ENCODE data around the gene PRKCH.

PRKCH gene

DNA sequence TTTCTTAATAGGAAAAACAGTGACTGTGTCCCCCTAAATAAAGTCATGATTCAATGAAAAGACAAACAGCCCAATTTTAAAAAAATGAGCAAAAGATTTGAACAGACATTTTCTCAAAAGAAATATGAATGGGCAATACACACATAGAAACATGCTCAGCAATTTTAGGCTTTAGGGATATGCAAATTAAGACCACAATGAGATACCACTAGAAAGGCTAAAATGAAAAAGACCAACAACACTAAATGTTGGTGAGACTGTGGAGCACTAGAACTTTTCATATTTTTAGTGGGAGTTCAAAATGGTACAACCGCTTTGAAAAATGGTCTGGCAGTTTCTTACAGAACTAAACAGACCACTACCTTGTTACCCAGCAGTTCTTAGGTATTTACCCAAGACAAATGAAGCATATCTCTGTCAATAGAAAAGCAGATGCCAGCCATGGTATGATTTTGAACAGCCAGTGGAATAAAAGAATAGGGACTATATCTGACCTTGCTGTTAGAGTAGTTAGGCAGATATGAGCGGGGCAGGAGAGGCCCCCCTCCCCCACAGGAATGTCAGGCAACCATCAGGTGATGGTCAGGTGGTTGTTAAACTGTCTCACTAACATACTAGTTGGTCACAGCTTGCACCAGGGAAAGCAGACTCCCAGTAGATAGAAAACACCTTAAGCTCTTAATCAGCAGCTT, 108.8 kb downstream of the PRKCH start:
- DNase-seq = no peak

DNA sequence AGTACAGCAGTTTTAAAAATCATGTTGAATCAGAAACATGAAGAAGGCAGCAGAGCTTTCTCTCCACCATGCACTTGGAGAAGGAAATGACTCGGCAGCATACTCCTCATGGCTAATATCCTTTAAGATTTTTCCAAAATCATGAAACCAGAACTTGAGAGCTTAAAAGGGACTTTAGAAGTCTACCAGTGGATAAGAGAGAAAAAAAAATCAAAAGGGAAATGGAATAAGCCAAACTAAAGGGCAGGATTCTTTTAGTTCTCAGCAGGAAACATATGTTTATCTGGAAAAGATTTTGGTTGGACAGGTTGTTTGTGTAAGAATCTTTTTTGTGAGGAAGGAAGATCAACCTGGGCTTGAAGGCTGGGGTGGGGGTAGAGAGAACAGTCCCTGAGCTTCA, 111.8 kb downstream of the PRKCH start:
- DNase-seq = no peak

DNA sequence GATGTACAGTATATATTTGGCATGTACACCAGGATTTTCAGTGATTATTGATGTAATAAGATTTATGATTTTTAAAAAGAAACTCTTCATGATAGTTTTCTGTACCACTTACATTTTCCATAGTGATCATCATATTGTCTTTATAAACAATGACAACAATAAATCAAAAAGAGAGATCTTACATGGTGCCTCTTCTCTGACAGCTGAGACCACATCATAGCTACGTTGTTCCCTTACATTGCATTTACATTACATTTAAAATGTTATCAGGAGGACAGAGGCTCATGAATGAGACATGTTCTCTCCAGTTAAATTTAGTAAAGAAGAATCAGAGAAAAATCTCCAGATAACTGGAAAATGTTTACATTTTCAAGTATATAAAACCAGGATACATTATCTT, 112.4 kb downstream of the PRKCH start:
- DNase-seq = no peak

DNA sequence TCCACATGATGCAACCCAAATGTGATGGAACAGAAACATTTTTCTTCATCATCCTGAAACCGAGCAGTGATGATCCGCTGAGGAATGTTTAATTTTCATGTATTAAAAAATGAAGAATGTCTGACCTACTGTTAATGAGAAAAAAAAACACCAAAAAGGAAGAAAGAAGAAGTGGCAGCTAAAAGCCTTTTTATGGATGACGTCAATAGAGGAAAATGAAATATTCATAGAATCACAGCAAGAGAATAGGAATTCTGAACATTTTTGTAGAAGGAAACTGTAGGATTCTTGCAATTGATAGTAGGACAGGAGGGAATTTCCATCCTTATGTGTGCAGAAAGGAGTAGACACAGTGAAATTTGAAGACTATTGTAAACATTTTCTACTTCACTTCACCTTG, 112.9 kb downstream of the PRKCH start:
- DNase-seq = no peak

DNA sequence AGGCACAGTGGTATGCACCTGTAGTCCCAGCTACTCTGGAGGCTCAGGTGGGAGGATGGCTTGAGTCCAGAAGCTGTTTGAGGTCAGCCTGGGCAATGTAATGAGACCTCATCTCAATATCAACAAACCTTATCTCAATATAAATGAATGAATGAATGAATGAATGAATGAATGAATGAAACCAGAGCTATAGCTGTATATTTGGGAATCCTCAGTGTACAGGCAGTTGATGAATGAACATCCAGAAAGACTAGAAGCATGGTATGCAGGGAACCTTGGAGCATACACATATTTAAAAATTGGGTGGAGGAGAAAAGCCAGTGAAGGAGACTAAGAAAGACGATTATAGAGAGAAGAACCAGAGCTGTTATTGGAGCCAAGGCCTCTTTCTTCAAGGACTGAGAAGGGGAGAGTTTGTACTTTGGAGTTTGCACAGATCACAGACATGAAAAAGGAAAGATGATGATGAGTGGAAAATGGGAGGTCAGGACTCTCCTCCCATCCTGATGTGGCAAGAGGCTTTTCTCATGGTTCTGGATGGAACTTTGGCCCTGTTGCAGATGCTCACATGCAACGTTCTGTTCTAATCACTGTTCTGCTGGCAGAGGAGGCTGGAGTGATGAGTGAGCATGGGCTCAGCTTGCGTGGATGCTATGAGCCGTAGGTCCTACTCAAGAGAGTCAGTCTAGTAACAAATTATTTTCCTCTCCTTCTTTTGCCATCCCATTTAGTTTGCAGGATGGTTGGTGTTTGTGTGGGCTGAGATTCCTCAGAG, 114.4 kb downstream of the PRKCH start:
- no peak for DNase-seq

GRCh38 chr14:61437381-61437780, 116.0 kb downstream of the PRKCH start:
- no peak for DNase-seq

DNA sequence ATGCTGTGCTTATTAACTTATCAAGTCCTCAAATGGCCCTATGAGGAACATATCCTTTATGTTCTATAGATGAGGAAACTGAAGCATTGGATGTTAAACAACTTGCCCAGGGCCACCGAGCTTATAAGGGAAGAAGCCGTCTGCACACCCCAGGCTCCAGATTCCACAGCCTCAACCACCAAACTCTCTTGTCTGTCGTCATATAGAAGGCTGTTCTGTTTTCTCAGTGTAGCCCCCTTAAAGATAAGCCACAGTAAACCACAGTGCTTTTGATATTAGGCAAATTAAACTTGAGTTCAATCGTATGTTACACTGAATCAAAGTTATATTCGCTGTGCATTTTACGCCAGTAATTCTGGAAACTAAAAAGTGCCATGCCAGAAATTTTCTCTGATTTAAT, 116.7 kb downstream of the PRKCH start:
- DNase-seq = no peak

- no peak for DNase-seq
Measured at GRCh38 chr14:61438497-61438859, 117.1 kb downstream of the PRKCH start.

DNA sequence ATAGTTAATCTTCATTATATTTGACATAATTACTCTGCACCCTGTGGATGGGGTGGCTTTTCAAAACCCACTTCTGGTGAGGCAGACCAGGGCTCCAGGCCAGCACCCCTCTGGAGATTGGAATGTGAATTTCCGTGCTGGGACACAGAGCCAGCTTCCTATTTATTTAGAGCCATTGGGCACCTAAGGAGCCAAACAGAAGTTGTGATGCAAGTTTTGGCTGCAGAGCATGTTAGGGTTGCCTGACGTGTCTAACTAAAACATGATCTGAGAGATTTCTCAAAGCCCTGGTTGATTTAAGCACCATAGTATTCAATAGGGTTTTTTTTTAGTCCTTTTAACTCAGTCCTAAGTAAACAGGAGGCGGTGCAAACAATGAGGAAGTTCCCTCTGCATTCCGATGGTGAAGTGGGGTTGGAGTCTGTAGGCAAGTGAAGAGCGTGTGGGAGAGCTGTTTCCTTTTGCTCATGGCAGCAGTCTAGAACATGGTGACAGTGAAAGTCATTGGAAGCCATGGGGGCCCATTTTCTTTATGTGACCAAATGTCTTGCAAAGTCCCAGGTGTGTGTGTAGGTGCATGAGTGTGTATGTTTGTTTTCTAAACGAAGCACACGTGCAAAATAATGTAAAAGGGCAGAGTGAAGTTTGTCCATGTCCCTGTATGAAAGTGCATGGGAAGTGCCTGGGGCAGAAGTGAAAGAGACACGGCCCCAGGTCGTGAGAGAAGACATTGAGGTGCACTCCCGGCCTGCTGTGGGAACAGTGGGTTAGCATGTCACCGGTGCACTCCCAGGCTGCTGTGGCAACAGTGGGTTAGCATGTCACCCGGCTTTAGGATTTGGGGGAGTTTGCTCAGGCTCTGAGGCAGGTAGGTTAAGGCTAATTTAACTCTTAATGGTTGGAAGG, 117.7 kb downstream of the PRKCH start:
- DNase-seq = peak; percentile 33

DNA sequence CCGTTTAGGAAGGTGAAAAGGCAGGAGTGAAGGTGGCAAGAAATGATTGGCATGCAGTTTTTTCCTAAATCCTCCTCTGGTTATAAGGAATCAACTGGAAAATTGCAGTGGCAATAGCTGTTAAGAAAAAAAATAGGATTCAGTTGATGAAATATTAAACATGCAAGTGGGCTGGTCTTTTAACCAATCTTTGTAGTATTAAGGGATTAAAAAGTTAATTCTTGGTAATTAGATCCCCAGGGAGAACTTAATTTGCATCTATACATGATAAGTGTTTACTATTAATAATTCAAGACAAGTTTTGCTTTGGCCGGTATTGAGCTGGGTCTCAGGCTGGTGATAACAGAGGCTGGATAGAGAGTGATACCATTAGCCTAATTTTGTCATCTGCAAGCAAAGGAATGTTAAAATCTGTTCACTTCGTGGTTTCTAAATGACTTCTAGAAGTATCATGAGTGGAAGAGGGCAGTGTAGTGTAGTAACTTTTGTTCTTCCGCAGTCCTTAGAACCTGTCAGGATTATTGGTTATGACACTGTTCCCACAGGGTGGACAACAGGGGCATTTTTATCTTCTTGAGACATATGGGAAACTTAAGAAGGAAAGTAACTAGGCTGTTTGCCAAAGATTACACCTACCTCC, 118.5 kb downstream of the PRKCH start:
- no peak for DNase-seq

DNA sequence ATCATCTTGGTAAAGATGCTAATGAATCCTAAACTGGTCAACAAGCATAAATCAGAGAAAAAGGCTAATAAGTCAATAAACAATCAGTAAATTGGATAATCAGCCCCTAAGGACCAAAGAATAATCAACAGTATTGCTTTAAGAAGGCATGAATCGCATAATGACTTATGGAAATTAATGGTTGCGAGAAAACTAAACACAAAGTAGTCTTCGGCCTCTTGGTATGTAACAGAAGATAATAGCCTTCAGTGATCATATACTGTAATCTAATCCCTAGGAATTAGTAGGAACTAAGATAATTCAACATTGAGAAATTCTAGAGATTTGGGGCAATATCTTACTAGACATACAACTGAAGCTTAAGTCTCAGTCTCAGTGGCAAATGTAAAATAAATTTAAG, 122.1 kb downstream of the PRKCH start:
- no peak for DNase-seq

- DNase-seq = peak; percentile 64
Measured at GRCh38 chr14:61444215-61444768, 122.9 kb downstream of the PRKCH start.

GRCh38 chr14:61451491-61451890, 130.1 kb downstream of the PRKCH start:
- no peak for DNase-seq

- no peak for DNase-seq
Measured at GRCh38 chr14:61451891-61452400, 130.6 kb downstream of the PRKCH start.

GRCh38 chr14:61452452-61452851, 131.1 kb downstream of the PRKCH start:
- DNase-seq = peak; percentile 67

DNA sequence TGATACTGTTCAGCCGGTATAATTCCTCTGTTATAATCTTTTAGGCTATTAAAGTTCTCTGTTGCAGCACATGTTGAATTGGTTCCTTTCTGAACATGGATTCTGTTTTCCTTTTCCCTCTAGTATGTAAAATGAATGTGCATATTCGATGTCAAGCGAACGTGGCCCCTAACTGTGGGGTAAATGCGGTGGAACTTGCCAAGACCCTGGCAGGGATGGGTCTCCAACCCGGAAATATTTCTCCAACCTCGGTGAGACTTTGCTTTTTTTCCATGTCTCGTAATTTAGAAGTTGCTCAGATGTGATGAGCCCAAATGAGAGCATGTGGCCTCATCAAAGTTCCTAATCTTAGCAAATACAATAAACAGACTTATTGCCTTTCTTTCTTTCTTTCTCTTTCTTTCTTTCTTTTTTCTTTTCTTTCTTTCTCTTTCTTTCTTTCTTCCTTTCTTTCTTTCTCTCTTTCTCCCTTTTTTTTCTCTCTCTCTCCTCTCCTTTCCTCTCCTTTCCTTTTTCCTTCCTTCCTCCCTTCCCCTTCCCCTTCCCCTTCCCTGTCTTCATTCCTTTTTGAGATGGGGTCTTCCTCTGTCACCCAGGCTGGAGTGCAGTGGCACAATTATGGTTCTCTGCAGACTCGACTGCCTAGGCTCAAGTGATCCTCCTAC, 131.9 kb downstream of the PRKCH start:
- no peak for DNase-seq

GRCh38 chr14:61454545-61454944, 133.2 kb downstream of the PRKCH start:
- no peak for DNase-seq

- no peak for DNase-seq
Measured at GRCh38 chr14:61455351-61455750, 134.0 kb downstream of the PRKCH start.

DNA sequence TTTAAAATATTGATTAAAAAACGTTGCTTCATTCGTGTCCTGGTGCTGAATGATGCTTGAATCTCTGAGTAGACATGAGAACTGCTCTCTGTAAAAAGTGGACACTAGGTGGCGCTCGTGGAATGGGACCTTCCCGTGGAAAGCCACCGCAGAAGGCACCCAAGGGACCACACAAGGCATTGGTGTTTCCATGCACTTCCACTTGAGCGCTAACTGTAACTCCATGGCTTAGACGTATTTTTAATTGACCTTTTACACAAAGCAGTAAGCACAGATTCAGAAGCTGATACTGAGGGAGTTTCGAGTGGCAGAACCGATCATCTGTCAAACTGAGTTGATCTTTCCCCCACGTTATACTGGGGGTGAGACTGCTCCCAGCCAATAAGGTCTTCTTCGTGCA, 135.3 kb downstream of the PRKCH start:
- peak; percentile 73 for DNase-seq

DNA sequence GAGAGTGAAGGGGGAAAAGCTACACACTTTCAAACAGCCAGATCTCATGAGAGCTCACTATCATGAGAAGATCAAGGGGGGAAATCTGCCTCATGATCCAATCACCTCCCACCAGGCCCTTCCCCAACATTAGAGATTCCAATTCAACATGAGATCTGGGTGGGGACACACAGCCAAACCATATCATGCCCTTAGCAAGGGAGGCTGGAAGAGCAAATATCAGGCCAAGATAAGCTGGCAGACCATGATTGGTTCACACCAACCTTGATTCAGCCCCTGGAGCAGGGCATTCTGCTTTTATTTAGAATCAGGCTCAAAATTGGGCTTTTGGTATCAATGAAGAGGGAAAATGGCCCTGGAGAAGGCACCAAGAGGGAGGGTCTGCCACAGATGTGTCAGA, 137.4 kb downstream of the PRKCH start:
- no peak for DNase-seq

DNA sequence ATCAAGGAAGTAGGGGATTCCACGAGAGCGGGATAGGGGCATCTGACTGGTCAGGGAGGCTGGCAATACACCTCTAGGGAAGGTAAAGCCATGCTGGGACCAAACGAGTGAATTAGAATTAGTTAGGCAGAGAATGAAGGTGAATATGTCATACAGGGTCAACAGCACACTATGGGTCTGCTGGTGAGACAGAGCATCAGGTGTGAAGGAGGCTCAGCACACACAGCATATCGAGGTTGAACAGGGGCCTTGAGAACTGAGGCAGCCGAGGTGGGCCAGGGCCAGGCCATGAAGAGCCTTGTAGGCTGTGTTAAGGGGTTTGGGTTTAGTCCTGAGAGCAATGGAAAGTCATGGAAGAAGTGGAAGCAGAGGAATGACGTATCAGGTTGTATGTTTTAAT, 137.8 kb downstream of the PRKCH start:
- no peak for DNase-seq

DNA sequence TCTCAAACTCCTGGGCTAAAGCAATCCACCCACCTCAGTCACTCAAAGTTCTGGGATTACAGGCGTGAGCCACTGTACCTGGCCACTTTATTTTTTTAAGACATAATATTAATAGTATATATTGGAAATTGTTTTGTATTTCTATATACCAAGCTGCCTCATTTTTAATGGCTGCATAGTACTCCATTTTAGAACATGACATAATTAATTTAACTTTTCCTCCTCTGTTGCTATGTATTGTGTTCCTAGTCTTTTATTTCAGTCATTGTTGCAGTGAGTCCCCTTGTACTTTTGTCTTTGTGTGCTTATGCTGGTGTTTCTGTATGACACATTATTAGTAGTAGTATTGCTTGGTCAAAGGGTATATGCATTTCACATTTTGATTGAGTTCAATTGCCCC, 138.7 kb downstream of the PRKCH start:
- DNase-seq = no peak
